HuH-7.5 (cell line): ENCODE data around the gene LAMA1.

Experiments
- DNase-seq: peaks from one replicate; pipeline ENCODE4 v3.0.0; 2011; ENCODE audit warnings: low spot score

Gene LAMA1

GRCh38 chr18:6983366-6983765, 134.2 kb downstream of the LAMA1 start:
- DNase-seq, result no peak

DNA sequence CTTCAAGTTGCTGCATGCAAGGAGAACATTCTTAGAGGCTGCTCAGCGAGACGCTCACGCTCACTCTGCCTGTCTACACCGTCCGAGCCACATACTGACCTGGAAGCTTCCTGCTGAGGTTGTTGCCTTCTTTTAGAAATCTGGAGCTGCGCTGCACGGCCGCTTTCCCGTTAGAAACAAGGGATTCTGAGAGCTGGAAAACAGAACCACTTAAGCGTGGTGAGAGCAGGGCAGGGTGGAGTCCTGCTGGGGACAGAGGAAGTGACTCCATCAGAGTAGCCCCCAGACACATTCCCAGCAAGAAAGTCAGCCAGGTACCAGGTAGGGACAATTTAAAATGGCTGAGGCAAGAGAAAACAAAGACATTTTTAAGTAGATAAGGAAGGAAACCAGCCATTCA, 135.2 kb downstream of the LAMA1 start:
- no peak for DNase-seq

GRCh38 chr18:6980363-6980762, 137.2 kb downstream of the LAMA1 start:
- DNase-seq, result no peak

GRCh38 chr18:6979954-6980353, 137.6 kb downstream of the LAMA1 start:
- DNase-seq, result no peak

GRCh38 chr18:6976935-6977334, 140.7 kb downstream of the LAMA1 start:
- no peak for DNase-seq

GRCh38 chr18:6975084-6975483, 142.5 kb downstream of the LAMA1 start:
- DNase-seq, result no peak

DNA sequence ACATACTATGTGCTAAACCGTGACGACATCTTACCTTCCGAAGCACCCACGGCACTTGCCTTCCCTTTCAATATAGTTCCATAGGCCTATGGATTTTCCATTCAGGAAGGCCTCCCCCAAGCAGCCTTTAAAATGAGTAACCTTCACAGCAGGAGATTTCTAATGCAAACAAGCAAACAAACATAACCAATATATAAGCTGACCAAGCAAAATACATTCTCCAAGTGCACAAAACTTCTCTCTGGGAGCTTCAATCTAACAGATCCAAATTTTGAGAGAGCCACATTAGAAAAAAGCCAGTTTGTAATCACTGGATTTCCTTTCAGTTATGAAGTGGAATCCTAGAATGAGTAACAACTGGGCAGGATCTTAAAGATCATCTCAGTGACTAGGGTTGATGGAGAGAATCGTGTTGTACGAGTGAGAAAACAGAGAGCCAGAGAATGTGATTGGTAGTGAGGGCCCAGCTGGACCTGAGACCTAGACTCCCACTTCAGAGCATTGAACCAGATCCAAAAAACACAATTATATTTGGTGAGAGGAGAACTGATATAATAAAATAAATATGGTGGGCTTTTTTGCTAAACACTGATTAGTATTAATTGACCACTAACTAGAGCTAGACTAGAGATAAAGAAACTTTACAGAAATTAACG, 145.6 kb downstream of the LAMA1 start:
- no peak for DNase-seq

DNA sequence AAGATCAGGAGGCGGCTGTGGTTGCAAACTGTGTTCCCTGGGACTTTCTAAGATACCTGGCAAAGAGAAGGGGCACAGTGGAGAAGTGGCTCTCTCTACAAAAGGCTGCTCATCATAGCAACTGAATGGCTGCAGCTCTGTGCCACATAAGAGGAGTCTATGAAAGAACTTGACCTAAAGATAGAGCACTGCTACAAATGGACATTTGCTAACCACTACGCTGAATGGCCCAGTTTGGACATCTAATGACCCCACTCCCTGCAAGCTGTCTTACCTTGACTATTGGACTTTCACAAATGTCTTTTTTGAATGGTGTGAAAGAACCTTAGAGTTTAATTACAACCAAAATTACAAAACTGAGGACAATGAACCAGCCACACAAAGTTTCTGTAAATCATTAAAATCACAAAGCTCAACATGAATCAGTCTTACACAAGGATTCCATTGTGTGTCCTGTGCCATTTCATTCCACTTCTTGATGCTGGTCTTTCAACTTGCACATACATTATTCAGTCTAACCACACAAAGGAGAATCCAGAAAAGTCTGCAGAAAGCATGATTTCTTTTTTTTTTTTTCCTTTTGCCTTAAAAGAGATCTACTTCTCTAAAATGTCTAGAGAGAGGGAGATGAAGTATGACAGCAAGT, 154.0 kb downstream of the LAMA1 start:
- DNase-seq, result no peak

GRCh38 chr18:6962571-6963451, 154.8 kb downstream of the LAMA1 start:
- DNase-seq, result no peak

- no peak for DNase-seq
Measured at GRCh38 chr18:6961331-6961730, 156.3 kb downstream of the LAMA1 start.

DNA sequence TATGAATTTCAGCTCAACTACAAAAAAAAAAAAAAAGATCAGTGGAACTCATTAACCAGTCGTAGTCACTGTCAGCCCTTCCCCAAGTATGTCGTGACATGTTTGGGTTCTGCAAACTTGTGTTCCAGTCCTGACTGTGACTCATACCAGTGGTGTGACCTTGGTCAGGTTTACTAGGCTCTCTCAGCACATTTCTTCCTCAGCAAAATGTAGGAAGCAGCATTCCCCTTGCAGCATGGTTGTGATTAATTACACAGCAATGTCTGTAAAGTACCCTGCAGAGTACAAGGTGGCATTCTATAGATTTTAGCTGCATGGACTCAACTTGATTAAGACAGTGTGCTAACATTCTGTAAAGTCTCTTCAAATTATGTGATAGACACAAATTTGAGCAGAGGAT, 156.9 kb downstream of the LAMA1 start:
- no peak for DNase-seq

- no peak for DNase-seq
Measured at GRCh38 chr18:6960124-6960523, 157.5 kb downstream of the LAMA1 start.

GRCh38 chr18:6959110-6959509, 158.5 kb downstream of the LAMA1 start:
- DNase-seq, result no peak

GRCh38 chr18:6956999-6957398, 160.6 kb downstream of the LAMA1 start:
- no peak for DNase-seq

DNA sequence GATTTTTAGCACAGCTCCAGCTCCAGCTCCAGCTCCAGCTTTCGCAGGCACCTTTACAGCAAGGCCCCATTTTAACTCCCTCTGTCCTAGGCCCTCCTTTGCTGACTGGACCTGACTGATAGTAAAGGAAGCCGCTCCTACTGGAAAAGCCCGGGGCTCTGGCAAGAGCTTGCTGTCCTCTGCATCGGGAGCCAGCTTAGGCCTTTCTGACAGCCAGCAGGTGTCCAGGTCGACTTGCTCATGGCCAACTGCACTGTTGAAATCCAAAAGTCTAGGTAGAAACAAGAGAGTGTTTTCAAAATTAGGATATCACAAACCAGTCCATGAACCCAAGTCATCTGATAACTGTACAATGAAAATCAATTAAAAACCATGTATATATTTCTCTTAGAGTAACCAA, 161.1 kb downstream of the LAMA1 start:
- DNase-seq, result no peak

DNA sequence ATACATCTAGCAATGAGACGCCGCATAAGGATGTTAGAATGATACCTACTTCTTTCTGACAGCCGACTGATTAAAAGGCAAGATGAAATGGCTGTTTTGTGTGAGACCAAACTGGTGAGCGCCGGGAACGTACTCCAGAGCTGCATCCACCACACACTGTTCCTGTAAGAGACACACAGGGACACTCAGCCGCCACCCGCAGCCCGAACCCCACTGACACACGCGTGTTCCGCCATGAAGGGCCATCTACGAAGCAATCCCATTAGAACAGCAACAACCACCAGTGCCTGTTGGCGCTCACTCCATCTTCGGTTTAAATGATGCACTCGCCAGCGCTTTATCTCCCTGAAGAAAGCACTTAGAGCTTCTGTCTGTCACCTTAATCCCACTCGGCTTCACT, 162.3 kb downstream of the LAMA1 start:
- no peak for DNase-seq

DNA sequence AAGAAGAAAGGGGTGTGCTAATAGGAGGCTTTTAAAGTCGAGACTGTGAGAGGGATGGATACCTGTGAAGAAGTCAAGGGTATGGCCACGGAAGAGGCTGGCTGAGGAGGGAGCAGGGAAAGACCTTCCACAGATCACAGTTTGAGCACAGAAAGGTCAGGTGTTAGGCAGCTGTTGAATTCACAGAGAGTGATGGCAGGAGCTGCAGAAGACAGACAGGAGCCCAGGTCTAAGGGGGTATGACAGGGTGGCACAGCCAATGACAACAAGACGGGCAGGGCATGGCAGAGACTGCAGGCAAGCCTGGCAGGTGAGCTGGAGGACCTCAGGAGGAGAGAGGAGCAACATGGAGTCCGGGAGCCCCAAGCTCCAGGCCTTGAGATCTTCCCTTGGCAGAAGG, 163.1 kb downstream of the LAMA1 start:
- DNase-seq, result no peak

- no peak for DNase-seq
Measured at GRCh38 chr18:6951336-6952090, 166.1 kb downstream of the LAMA1 start.

DNA sequence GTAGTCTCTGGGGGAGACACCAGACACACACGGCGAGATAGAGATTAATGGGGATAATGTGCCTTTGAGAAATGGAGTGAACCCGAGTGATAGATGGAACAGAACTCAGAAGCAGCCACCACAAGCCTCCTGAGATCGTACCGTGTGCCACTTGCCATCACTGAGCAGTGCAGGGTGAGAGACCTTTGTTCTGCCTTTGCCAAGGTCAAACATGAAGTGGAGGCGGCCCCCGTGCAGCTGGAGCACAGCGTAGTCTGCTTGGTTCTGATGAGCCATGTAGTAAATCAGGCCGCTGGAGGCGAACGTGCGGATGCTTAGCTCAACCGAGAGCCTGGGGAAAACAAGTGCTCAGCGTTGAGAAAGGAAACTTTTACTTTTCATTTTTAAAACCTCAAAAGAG, 167.0 kb downstream of the LAMA1 start:
- no peak for DNase-seq

- DNase-seq, result no peak
Measured at GRCh38 chr18:6949800-6950586, 167.6 kb downstream of the LAMA1 start.

DNA sequence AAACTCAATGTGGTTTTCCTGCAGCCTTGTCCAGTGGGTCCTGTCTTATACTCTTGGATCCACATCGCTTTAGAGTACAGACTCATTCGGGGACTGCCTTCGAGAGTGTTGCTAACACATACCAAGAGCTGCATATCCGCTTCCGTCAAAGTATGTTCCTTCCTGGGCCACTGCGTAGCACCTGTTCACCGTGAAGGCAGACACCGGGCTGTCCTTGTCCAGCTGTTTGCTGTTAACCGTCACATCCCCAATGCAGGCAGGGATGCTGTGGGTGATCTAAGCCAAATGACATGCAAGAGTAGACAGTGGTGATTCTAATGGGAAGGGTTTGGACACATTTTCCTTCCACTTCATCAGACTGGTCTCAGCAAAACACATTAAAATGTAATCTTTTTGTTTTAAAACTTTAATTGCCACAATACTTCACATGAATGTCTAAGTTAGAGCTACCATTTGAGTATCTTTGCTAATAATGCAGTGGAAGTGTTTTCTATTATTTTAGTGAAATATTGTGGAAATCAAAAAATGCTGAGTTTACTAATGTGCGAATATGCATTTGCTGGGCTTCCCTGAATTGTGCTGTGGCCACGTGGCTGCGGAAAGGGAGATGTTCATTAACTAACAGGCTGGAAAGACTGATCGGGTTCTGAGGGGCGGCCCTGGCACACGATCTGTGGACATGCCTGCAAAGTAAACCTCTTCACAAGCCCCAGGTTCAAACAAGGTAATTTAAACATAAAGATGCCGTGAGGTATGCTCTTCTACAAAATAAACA, 169.1 kb downstream of the LAMA1 start:
- no peak for DNase-seq
